ENCODE measurements around the gene SUSD6.
A peak's percentile ranks its signal among the peaks of the same experiment; 100 is the strongest.

SUSD6 gene

DNA sequence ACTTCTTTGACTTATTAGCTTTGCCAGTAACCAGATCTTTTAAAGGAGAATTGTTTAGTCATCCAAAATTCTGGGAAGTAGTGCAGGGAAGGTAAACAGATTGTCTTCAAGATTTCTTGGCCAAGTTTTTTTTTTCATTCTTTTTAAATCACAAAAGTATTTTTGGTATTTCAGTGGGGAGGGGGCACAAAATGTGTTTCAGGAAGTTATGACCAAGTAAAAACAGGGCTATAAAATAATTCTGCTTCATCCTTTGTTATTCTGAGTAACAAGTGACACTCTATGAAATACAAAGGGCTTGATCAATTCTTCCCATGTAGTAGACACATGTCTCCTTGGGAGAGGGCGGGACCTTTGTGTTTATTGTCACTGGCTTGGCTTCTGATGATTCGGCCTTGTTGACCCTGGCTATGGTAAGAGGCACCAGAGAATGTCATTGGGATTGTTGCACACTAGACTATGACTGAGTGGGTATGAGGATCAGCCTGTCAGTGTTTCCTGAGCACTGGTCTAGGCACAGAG, 55.4 kb downstream of the SUSD6 start:
- Histone ChIP-seq H2BK15ac (replicated peaks; ENCODE audit: low read depth) (no peak overlapping the region), H3K36me3 (ENCODE audit: control insufficient read depth, insufficient read depth, low read length) (no peaks in the 10 kb centered on the region), H3K4me1 (ENCODE audit: control insufficient read depth, low read depth, low read length) (peaks cover 2% of the 10 kb centered on the region), H2BK120ac (ENCODE audit: low read depth, low read length) (no peak overlapping the region), H3K23ac (ENCODE audit: low read length) (no peak overlapping the region), H2BK5ac (ENCODE audit: low read length) (no peak overlapping the region), H3K4ac (ENCODE audit: low read depth, low read length) (no peak overlapping the region), H3K4me3 (ENCODE audit: low read length) (no peak overlapping the region), H3K4me2 (ENCODE audit: low read length) (no peak overlapping the region), H3K18ac (ENCODE audit: low read length) (no peak overlapping the region), H2AK5ac (ENCODE audit: low read length) (no peak overlapping the region), H4K5ac (ENCODE audit: low read length) (no peak overlapping the region), H3K79me1 (ENCODE audit: low read length) (no peaks in the 10 kb centered on the region), H3K56ac (ENCODE audit: low read length) (no peak overlapping the region), H3K9ac (ENCODE audit: low read length) (no peak overlapping the region), H4K8ac (ENCODE audit: low read depth, low read length) (no peak overlapping the region), H3K27me3 (ENCODE audit: insufficient read depth, low read length, poor library complexity) (no peaks in the 10 kb centered on the region), H3K27ac (ENCODE audit: low read depth, low read length) (no peak overlapping the region), H3K79me2 (ENCODE audit: control insufficient read depth, insufficient read depth, low read length) (no peaks in the 10 kb centered on the region)
- DNase-seq = no peak
- no CpG with 5 or more reads among the region's 2 CpGs for WGBS (ENCODE audit: extremely low coverage, insufficient coverage, low lambda C conversion rate)

DNA sequence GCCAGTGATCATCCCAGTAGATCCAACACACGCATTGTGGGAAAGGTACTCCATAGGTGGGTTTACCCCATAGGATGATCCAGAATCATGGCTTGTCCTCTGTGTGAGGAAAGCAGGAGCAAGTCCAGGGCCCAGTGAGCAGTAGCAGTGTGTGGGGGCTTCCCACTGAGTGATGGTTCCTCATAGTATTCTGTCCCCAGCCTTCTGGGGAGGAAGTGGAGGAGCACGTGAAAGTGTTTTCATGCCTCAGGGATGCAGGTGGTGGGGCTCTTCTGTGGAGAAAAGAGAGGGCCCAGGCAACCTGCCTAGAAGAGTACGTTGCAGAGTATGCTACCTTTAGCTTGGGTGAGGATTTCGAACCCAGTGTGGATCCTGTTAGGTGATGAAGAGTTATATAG, 56.5 kb downstream of the SUSD6 start:
- DNase-seq = no peak

DNA sequence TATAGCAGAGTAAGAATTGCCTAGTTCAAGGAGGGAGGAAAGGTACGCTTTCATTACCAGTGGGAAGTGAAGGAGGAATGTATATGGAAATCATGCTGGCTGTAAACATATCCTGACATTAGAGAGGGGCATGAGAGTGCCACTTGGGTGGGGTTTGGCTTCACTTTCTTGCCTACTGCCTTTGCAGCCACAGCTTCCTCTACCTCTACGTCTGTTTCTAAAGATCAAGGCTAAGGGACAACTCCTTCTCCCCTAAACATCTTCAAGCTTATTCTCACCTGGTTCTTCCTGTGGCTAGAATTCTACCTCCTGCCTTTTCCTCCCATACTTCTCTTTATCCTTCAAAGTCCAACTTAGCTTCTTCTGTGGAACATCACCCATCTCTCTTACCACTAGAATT, 58.0 kb downstream of the SUSD6 start:
- Histone ChIP-seq H3K4me3 (ENCODE audit: low read length) (no peak overlapping the region), H3K4me1 (ENCODE audit: control insufficient read depth, low read depth, low read length) (peaks cover 6% of the 10 kb centered on the region), H3K4ac (ENCODE audit: low read depth, low read length) (no peak overlapping the region), H3K27ac (ENCODE audit: low read depth, low read length) (no peak overlapping the region), H3K79me2 (ENCODE audit: control insufficient read depth, insufficient read depth, low read length) (no peaks in the 10 kb centered on the region), H3K4me2 (ENCODE audit: low read length) (no peak overlapping the region), H2BK15ac (replicated peaks; ENCODE audit: low read depth) (no peak overlapping the region), H3K36me3 (ENCODE audit: control insufficient read depth, insufficient read depth, low read length) (no peaks in the 10 kb centered on the region), H3K18ac (ENCODE audit: low read length) (no peak overlapping the region), H2BK120ac (ENCODE audit: low read depth, low read length) (no peak overlapping the region), H3K79me1 (ENCODE audit: low read length) (no peaks in the 10 kb centered on the region), H3K56ac (ENCODE audit: low read length) (no peak overlapping the region), H2BK5ac (ENCODE audit: low read length) (no peak overlapping the region), H2AK5ac (ENCODE audit: low read length) (no peak overlapping the region), H3K27me3 (ENCODE audit: insufficient read depth, low read length, poor library complexity) (no peaks in the 10 kb centered on the region), H3K23ac (ENCODE audit: low read length) (no peak overlapping the region), H4K5ac (ENCODE audit: low read length) (no peak overlapping the region), H3K9ac (ENCODE audit: low read length) (no peak overlapping the region), H4K8ac (ENCODE audit: low read depth, low read length) (no peak overlapping the region)
- WGBS (ENCODE audit: extremely low coverage, insufficient coverage, low lambda C conversion rate) = no CpG with 5 or more reads among the region's 2 CpGs
- DNase-seq = no peak

More for the DNA sequence above, 56.5 kb downstream of the SUSD6 start:
- Histone ChIP-seq H3K56ac (ENCODE audit: low read length) (no peak overlapping the region), H4K8ac (ENCODE audit: low read depth, low read length) (no peak overlapping the region), H3K27me3 (ENCODE audit: insufficient read depth, low read length, poor library complexity) (no peaks in the 10 kb centered on the region), H3K36me3 (ENCODE audit: control insufficient read depth, insufficient read depth, low read length) (no peaks in the 10 kb centered on the region), H3K27ac (ENCODE audit: low read depth, low read length) (no peak overlapping the region), H2BK120ac (ENCODE audit: low read depth, low read length) (no peak overlapping the region), H3K18ac (ENCODE audit: low read length) (no peak overlapping the region), H2BK5ac (ENCODE audit: low read length) (no peak overlapping the region), H3K79me2 (ENCODE audit: control insufficient read depth, insufficient read depth, low read length) (no peaks in the 10 kb centered on the region), H3K9ac (ENCODE audit: low read length) (no peak overlapping the region), H3K4me3 (ENCODE audit: low read length) (no peak overlapping the region), H2AK5ac (ENCODE audit: low read length) (no peak overlapping the region), H3K4me2 (ENCODE audit: low read length) (no peak overlapping the region), H3K4me1 (ENCODE audit: control insufficient read depth, low read depth, low read length) (peaks cover 6% of the 10 kb centered on the region), H3K79me1 (ENCODE audit: low read length) (no peaks in the 10 kb centered on the region), H2BK15ac (replicated peaks; ENCODE audit: low read depth) (no peak overlapping the region), H4K5ac (ENCODE audit: low read length) (no peak overlapping the region), H3K23ac (ENCODE audit: low read length) (no peak overlapping the region), H3K4ac (ENCODE audit: low read depth, low read length) (no peak overlapping the region)
- WGBS (ENCODE audit: extremely low coverage, insufficient coverage, low lambda C conversion rate) = no CpG with 5 or more reads among the region's 4 CpGs

DNA sequence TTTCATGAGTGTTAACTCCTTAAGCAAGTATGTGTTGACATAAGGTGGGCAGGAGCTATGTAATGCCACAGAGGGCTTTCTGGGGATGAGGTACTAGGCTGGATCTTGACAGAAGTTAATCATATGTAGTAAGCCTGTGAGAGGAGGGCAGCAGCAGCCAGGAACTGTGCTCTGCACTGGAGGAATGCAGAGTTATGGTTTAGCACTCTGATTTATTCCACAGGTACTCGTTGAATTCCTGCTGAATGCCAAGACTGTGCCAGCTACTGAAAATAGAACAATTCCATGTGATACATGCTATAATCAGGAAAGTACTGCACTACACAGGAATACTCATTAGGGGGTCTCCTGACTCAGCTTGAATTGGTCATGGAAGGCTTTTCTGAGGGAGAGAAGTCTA, 58.7 kb downstream of the SUSD6 start:
- WGBS (ENCODE audit: extremely low coverage, insufficient coverage, low lambda C conversion rate) = no CpG with 5 or more reads among the region's 1 CpG
- H3K4me2 ChIP-seq (ENCODE audit: low read length) = no peak overlapping the region
- no peaks in the 10 kb centered on the region for H3K79me2 ChIP-seq (ENCODE audit: control insufficient read depth, insufficient read depth, low read length)
- no peak overlapping the region for H3K56ac ChIP-seq (ENCODE audit: low read length)
- no peak overlapping the region for H3K9ac ChIP-seq (ENCODE audit: low read length)
- no peak overlapping the region for H4K8ac ChIP-seq (ENCODE audit: low read depth, low read length)
- H2BK120ac ChIP-seq (ENCODE audit: low read depth, low read length) = no peak overlapping the region
- H2BK5ac ChIP-seq (ENCODE audit: low read length) = no peak overlapping the region
- H3K23ac ChIP-seq (ENCODE audit: low read length) = no peak overlapping the region
- H3K4me3 ChIP-seq (ENCODE audit: low read length) = no peak overlapping the region
- no peak overlapping the region for H2BK15ac ChIP-seq (replicated peaks; ENCODE audit: low read depth)
- peaks cover 6% of the 10 kb centered on the region for H3K4me1 ChIP-seq (ENCODE audit: control insufficient read depth, low read depth, low read length)
- no peak overlapping the region for H3K4ac ChIP-seq (ENCODE audit: low read depth, low read length)
- no peaks in the 10 kb centered on the region for H3K79me1 ChIP-seq (ENCODE audit: low read length)
- no peaks in the 10 kb centered on the region for H3K36me3 ChIP-seq (ENCODE audit: control insufficient read depth, insufficient read depth, low read length)
- no peak overlapping the region for H3K18ac ChIP-seq (ENCODE audit: low read length)
- H3K27ac ChIP-seq (ENCODE audit: low read depth, low read length) = no peak overlapping the region
- no peaks in the 10 kb centered on the region for H3K27me3 ChIP-seq (ENCODE audit: insufficient read depth, low read length, poor library complexity)
- no peak overlapping the region for H4K5ac ChIP-seq (ENCODE audit: low read length)
- no peak for DNase-seq
- peak overlapping the region; percentile 9 for H2AK5ac ChIP-seq (ENCODE audit: low read length)

DNA sequence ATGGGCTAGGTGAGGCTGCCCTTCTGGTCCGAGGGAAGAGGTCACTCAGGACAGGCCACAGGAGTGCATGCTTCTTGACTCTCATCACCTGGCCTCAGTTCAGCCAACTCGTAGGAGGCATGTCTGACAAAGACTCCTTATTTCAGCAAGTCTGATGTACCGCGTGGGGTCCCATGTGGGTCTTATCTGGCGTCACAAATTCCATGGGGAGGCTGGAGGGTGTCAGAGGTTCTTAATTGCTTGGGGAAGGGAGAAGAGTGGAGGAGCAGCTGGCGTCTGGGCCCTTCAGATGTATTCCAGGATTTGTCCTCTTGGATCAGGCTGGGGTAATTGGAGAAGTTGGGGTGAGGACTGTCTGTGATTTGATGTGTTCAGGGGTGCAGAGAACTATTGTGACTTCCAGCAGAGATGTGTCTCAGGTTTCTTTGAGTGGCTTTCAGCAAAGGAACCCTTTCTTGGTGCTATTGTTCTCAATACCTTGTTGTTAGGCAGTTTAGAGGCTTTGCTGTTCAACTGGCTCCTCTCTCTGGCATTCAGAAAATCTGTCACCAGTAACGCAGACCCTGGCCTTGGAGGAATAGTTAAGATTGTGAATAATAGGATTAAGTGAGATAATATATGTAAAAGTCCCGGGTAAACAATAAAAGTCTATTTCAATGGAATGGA, 60.1 kb downstream of the SUSD6 start:
- H3K4ac ChIP-seq (ENCODE audit: low read depth, low read length) = no peak overlapping the region
- DNase-seq = peak; percentile 77
- H3K4me3 ChIP-seq (ENCODE audit: low read length) = no peak overlapping the region
- peak overlapping the region; percentile 23 for H3K27ac ChIP-seq (ENCODE audit: low read depth, low read length)
- no peak overlapping the region for H2AK5ac ChIP-seq (ENCODE audit: low read length)
- no peak overlapping the region for H4K8ac ChIP-seq (ENCODE audit: low read depth, low read length)
- WGBS (ENCODE audit: extremely low coverage, insufficient coverage, low lambda C conversion rate) = no CpG with 5 or more reads among the region's 8 CpGs
- no peak overlapping the region for H2BK120ac ChIP-seq (ENCODE audit: low read depth, low read length)
- no peak overlapping the region for H2BK15ac ChIP-seq (replicated peaks; ENCODE audit: low read depth)
- H3K79me1 ChIP-seq (ENCODE audit: low read length) = no peaks in the 10 kb centered on the region
- no peak overlapping the region for H2BK5ac ChIP-seq (ENCODE audit: low read length)
- no peak overlapping the region for H3K18ac ChIP-seq (ENCODE audit: low read length)
- H3K36me3 ChIP-seq (ENCODE audit: control insufficient read depth, insufficient read depth, low read length) = no peaks in the 10 kb centered on the region
- no peak overlapping the region for H4K5ac ChIP-seq (ENCODE audit: low read length)
- peaks cover 6% of the 10 kb centered on the region for H3K4me1 ChIP-seq (ENCODE audit: control insufficient read depth, low read depth, low read length)
- no peak overlapping the region for H3K4me2 ChIP-seq (ENCODE audit: low read length)
- H3K27me3 ChIP-seq (ENCODE audit: insufficient read depth, low read length, poor library complexity) = no peaks in the 10 kb centered on the region
- H3K79me2 ChIP-seq (ENCODE audit: control insufficient read depth, insufficient read depth, low read length) = no peaks in the 10 kb centered on the region
- no peak overlapping the region for H3K9ac ChIP-seq (ENCODE audit: low read length)
- no peak overlapping the region for H3K56ac ChIP-seq (ENCODE audit: low read length)
- H3K23ac ChIP-seq (ENCODE audit: low read length) = no peak overlapping the region

DNA sequence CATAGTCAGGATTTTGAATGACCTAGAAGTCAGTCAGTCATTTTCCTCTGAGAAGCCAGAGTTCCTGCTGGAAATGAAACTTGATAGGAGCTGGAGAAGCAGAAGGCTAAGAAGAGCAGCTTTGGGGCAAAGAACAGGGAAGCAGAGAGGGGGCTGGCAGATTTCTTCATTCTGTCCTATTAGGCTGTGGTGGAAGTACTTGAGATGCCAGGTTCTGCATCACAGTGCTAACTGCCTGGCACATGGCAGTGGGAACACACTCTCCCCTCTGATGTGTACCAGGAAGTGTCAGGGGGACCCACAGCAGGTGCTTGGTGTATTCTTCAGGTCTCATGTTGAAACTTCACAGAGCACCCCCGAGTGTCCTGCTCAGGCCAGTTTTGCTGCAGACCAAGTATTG, 61.0 kb downstream of the SUSD6 start:
- no CpG with 5 or more reads among the region's 1 CpG for WGBS (ENCODE audit: extremely low coverage, insufficient coverage, low lambda C conversion rate)
- no peak overlapping the region for H2BK5ac ChIP-seq (ENCODE audit: low read length)
- H3K79me2 ChIP-seq (ENCODE audit: control insufficient read depth, insufficient read depth, low read length) = no peaks in the 10 kb centered on the region
- peaks cover 6% of the 10 kb centered on the region for H3K4me1 ChIP-seq (ENCODE audit: control insufficient read depth, low read depth, low read length)
- no peaks in the 10 kb centered on the region for H3K27me3 ChIP-seq (ENCODE audit: insufficient read depth, low read length, poor library complexity)
- no peak overlapping the region for H3K4ac ChIP-seq (ENCODE audit: low read depth, low read length)
- H3K9ac ChIP-seq (ENCODE audit: low read length) = no peak overlapping the region
- no peaks in the 10 kb centered on the region for H3K36me3 ChIP-seq (ENCODE audit: control insufficient read depth, insufficient read depth, low read length)
- H4K8ac ChIP-seq (ENCODE audit: low read depth, low read length) = no peak overlapping the region
- H3K56ac ChIP-seq (ENCODE audit: low read length) = no peak overlapping the region
- DNase-seq = no peak
- no peak overlapping the region for H2BK15ac ChIP-seq (replicated peaks; ENCODE audit: low read depth)
- no peak overlapping the region for H4K5ac ChIP-seq (ENCODE audit: low read length)
- no peak overlapping the region for H2AK5ac ChIP-seq (ENCODE audit: low read length)
- no peak overlapping the region for H3K4me2 ChIP-seq (ENCODE audit: low read length)
- no peak overlapping the region for H3K23ac ChIP-seq (ENCODE audit: low read length)
- no peak overlapping the region for H3K18ac ChIP-seq (ENCODE audit: low read length)
- H3K4me3 ChIP-seq (ENCODE audit: low read length) = no peak overlapping the region
- no peak overlapping the region for H2BK120ac ChIP-seq (ENCODE audit: low read depth, low read length)
- no peak overlapping the region for H3K27ac ChIP-seq (ENCODE audit: low read depth, low read length)
- no peaks in the 10 kb centered on the region for H3K79me1 ChIP-seq (ENCODE audit: low read length)

Data from mesendoderm (in vitro differentiated cells).